Nephron progenitor cell (in vitro differentiated cells): ENCODE results near the gene CAMTA1.
A peak's percentile ranks its signal among the peaks of the same experiment; 100 is the strongest.
"Not testable (repeated sequence)": the region's sequence is repeated elsewhere in the genome, so short reads cannot be mapped to it uniquely, and the experiment has no call there.

ENCODE experiments used
- DNase-seq: peaks from one replicate; pipeline ENCODE4 v3.0.0; 2021
- H3K27ac Mint-ChIP-seq: 2 replicates; pipeline ENCODE4 v1.8.0; 2021; ENCODE audit warnings: mild to moderate bottlenecking, moderate library complexity, mixed read lengths
- H3K27me3 Mint-ChIP-seq: 2 replicates; pipeline ENCODE4 v1.8.0; 2021; ENCODE audit warnings: mild to moderate bottlenecking, low read depth, mixed read lengths; ENCODE audit not compliant: poor library complexity
- H3K36me3 Mint-ChIP-seq: 2 replicates; pipeline ENCODE4 v1.8.0; 2021; ENCODE audit warnings: low read depth, mixed read lengths
- H3K4me1 Mint-ChIP-seq: 2 replicates; pipeline ENCODE4 v1.8.0; 2021; ENCODE audit warnings: mixed read lengths
- H3K4me3 Mint-ChIP-seq: 2 replicates; pipeline ENCODE4 v1.8.0; 2021; ENCODE audit warnings: mild to moderate bottlenecking, moderate library complexity, mixed read lengths
- H3K9me3 Mint-ChIP-seq: 2 replicates; pipeline ENCODE4 v1.8.0; 2021; ENCODE audit warnings: mild to moderate bottlenecking, moderate library complexity, mixed read lengths
- TF ChIP-seq, protein P1 (sequence below): fragments of 200-600 bp; sonication (generic); IDR thresholded peaks from 2 replicates; pipeline ENCODE4 v1.5.0; 2021; ENCODE audit warnings: antibody characterized with exemption

CAMTA1 gene

DNA sequence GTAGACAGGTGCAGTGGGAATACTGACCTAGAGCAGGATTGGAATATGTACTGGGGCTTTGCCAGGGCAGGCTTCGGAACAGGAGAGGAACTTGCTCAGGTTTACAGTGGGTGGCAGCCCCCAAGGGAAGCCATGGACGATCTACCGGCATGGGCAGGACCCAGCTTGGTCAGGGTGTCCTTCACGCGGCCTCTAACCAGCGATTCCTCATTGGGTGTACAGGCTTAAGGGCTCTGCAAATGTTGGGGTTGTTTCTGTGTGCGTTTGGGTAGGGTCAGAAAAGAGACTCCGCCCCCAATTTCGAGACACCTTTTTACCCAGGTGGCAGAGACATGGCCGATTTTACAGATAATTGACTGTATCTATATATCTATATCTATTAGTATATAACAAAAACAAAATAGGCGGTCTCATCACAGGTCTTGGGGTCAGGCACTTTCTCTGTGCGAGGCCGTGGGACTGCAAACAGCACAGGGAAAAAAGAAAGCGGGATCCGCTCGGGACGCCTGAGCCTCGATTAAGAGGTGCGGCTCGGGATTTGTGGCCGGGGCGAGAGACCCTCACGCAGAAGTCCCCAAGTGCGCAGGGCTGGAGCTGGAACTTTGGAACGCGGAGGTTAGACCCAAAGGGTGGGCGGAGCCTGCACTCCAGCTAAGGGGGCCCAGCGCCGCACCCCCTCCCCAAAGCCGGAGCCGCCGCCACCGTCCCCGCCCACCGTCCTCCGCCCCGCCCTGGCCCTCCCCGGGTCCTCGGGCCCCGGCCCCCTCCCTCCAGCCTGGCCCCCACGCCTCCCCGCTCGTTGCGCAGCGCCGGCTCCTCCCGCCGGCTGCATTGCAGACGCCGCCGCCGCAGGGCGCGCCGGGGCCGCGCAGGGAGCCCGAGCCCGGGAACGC lies 918.3 kb downstream of the CAMTA1 start:
- peak overlapping the region; percentile 78 for H3K4me3 Mint-ChIP-seq
- DNase-seq, result peak; percentile 70
- TF ChIP-seq, protein P1, sequence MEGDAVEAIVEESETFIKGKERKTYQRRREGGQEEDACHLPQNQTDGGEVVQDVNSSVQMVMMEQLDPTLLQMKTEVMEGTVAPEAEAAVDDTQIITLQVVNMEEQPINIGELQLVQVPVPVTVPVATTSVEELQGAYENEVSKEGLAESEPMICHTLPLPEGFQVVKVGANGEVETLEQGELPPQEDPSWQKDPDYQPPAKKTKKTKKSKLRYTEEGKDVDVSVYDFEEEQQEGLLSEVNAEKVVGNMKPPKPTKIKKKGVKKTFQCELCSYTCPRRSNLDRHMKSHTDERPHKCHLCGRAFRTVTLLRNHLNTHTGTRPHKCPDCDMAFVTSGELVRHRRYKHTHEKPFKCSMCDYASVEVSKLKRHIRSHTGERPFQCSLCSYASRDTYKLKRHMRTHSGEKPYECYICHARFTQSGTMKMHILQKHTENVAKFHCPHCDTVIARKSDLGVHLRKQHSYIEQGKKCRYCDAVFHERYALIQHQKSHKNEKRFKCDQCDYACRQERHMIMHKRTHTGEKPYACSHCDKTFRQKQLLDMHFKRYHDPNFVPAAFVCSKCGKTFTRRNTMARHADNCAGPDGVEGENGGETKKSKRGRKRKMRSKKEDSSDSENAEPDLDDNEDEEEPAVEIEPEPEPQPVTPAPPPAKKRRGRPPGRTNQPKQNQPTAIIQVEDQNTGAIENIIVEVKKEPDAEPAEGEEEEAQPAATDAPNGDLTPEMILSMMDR, result no peak
- peaks cover 15% of the 10 kb centered on the region for H3K9me3 Mint-ChIP-seq
- H3K27ac Mint-ChIP-seq, result no peak overlapping the region
- H3K27me3 Mint-ChIP-seq, result peaks cover 93% of the 10 kb centered on the region
- H3K36me3 Mint-ChIP-seq, result peaks cover 7% of the 10 kb centered on the region
- H3K4me1 Mint-ChIP-seq, result peaks cover 13% of the 10 kb centered on the region

- no peak overlapping the region for H3K27ac Mint-ChIP-seq
- peaks cover 15% of the 10 kb centered on the region for H3K9me3 Mint-ChIP-seq
- H3K4me1 Mint-ChIP-seq, result peaks cover 13% of the 10 kb centered on the region
- H3K27me3 Mint-ChIP-seq, result peaks cover 85% of the 10 kb centered on the region
- H3K36me3 Mint-ChIP-seq, result peaks cover 7% of the 10 kb centered on the region
- peak overlapping the region; percentile 38 for H3K4me3 Mint-ChIP-seq
- TF ChIP-seq, protein P1, result no peak
- peak; percentile 99 for DNase-seq
Observed at GRCh38 chr1:7704214-7705047, 919.2 kb downstream of the CAMTA1 start.

DNA sequence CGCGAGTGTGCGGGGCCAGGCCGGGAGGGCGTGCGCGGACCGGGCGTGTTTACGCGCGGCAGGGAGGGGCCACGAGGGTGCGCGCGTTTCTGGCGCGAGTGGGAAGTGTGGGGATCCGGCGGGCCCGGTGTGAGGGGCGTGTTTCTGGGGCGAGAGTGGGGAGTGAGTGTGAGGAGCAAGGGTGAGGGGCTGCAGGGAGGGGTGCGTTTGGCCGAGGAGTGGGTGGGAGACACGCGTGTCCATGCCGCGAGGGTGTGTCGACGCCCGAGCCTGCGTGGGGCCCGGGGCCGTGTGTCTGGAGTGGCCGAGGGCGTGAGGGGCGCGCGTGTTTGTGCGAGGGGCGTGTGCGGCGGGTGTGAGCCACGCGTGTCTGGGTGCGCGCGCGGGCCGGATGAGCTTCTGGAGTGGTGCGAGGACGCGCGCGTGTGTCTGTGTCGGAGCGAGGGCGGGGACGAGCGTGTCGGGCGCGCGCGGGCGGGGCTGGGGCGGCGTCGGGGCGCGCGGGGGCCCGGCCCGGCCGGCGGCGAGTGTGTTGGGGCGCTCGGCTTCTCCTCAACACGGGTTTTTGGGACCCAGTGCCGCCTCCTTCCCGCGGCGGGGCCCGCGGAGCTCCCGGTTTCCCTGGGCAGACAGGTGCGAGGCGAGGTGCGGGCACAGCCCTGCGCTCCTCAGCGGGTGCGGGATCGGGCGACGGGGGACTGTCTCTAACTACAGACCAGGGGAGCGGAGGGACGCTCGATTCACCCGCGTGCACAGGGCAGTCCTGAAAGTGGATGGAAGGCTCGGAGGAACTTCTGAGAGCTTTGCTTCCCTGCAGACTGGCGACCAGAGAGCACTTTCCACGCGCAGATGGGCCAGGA lies 920.0 kb downstream of the CAMTA1 start:
- TF ChIP-seq, protein P1, result no peak
- peaks cover 2% of the 10 kb centered on the region for H3K36me3 Mint-ChIP-seq
- H3K4me3 Mint-ChIP-seq, result peak overlapping the region; percentile 78
- peak; percentile 35 for DNase-seq
- H3K27ac Mint-ChIP-seq, result no peak overlapping the region
- H3K27me3 Mint-ChIP-seq, result peaks cover 76% of the 10 kb centered on the region
- H3K9me3 Mint-ChIP-seq, result peaks cover 7% of the 10 kb centered on the region
- peaks cover 13% of the 10 kb centered on the region for H3K4me1 Mint-ChIP-seq

DNA sequence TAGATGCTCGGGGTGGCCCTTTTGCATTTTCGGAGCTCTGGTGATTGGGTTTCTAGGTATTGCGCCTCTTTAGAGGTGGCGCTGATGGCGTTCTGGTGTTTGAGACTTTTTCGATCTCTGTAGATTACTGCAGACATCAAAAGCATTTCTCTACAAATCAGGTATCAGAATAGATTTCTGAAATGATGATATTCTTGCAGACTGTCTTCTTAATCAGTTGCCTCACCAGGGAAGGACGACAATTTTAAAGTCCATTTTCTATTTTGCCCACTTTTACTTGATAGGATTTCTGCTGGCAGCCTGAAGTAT lies 920.6 kb downstream of the CAMTA1 start:
- H3K36me3 Mint-ChIP-seq, result no peaks in the 10 kb centered on the region
- peaks cover 4% of the 10 kb centered on the region for H3K9me3 Mint-ChIP-seq
- peaks cover 13% of the 10 kb centered on the region for H3K4me1 Mint-ChIP-seq
- no peak for DNase-seq
- TF ChIP-seq, protein P1, result no peak
- peak overlapping the region; percentile 78 for H3K4me3 Mint-ChIP-seq
- H3K27ac Mint-ChIP-seq, result no peak overlapping the region
- H3K27me3 Mint-ChIP-seq, result peaks cover 71% of the 10 kb centered on the region

GRCh38 chr1:7707527-7707926 lies 922.3 kb downstream of the CAMTA1 start:
- TF ChIP-seq, protein P1, result no peak
- no peak overlapping the region for H3K4me3 Mint-ChIP-seq
- H3K4me1 Mint-ChIP-seq, result peaks cover 6% of the 10 kb centered on the region
- peaks cover 57% of the 10 kb centered on the region for H3K27me3 Mint-ChIP-seq
- no peaks in the 10 kb centered on the region for H3K9me3 Mint-ChIP-seq
- peaks cover 2% of the 10 kb centered on the region for H3K36me3 Mint-ChIP-seq
- DNase-seq, result no peak
- H3K27ac Mint-ChIP-seq, result no peak overlapping the region

DNA sequence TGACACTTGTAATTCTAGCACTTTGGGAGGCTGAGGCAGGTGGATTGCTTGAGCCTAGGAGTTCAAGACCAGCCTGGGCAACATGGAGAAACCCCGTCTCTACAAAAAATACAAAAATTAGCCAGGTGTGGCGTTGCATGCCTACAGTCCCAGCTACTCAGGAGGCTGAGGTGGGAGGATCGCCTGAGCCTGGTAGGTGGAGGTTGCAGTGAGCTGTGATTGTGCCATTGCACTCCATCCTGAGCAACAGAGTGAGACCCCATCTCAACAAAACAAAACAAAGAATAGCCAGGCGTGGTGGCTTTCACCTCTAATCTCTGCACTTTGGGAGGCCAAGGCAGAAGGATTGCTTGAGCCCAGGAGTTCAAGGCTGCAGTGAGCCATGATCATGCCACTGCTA lies 922.8 kb downstream of the CAMTA1 start:
- not testable (repeated sequence) for DNase-seq, H3K4me3 Mint-ChIP-seq, H3K27ac Mint-ChIP-seq, H3K9me3 Mint-ChIP-seq, H3K36me3 Mint-ChIP-seq, H3K4me1 Mint-ChIP-seq
- H3K27me3 Mint-ChIP-seq, result peaks cover 53% of the 10 kb centered on the region
